ENCODE measurements around the gene VAT1L.

DNA sequence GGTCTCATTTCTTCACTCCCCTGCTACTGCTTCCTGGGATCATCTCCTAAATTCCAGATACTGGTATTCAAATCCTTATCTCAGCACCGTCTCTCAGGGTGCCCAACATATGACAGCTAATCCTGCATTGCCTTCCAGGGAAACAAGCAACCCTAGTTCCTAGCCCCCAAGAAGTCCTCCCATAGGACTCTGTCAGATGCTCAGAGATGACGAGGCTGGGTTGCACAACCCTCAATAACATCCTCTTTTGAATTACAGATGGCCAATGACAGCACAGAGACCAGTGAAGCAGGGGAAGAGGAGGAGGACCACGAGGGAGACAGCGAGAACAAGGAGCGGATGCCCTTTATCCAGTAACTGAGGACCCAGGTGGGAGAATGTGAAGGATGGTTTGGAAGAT, 189.0 kb downstream of the VAT1L start:
- TF ChIP-seq, protein P1, sequence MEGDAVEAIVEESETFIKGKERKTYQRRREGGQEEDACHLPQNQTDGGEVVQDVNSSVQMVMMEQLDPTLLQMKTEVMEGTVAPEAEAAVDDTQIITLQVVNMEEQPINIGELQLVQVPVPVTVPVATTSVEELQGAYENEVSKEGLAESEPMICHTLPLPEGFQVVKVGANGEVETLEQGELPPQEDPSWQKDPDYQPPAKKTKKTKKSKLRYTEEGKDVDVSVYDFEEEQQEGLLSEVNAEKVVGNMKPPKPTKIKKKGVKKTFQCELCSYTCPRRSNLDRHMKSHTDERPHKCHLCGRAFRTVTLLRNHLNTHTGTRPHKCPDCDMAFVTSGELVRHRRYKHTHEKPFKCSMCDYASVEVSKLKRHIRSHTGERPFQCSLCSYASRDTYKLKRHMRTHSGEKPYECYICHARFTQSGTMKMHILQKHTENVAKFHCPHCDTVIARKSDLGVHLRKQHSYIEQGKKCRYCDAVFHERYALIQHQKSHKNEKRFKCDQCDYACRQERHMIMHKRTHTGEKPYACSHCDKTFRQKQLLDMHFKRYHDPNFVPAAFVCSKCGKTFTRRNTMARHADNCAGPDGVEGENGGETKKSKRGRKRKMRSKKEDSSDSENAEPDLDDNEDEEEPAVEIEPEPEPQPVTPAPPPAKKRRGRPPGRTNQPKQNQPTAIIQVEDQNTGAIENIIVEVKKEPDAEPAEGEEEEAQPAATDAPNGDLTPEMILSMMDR (conservative IDR thresholded peaks at IDR 0.05 in 1 of 2, IDR thresholded peaks at IDR 0.05 in 1 of 2; ENCODE audit: low read depth in 1 of 2, low read length in 2 of 2) = no peak
- TF ChIP-seq EZH2 (IDR thresholded peaks at IDR 0.05; ENCODE audit: low read length, missing control alignments) = no peak
